A549 treated with ZK216348 at 1 μM for 4 hours (cell line): ENCODE data around the gene CEBPG. TPM values are rescaled to one million over a fixed set of nuclear protein-coding genes. Genes with fewer than 3 reads are reported as not detected.

Experiments used
- total RNA-seq: library from RNA; stranded (reverse); fragments of 200-300 nt; extraction: Qiagen RNA extraction; gene quantifications from 5 replicates; pipeline ENCODE4 v1.2.3, GENCODE V29; 2022; ENCODE audit warnings: low read depth

The CEBPG gene
- total RNA-seq, result 29.4 to 45.7 TPM (median 39.9 TPM) in 5 replicates

GRCh38 chr19:33373453-33374235 lies at the start of gene CEBPG:
TSS of gene CEBPG (plus strand) at chr19:33373709. CDS start at chr19:33379240, 5,531 bp downstream.

Other genes starting within 250 kb of the CEBPG start
- not detected in 5 replicates for gene WDR88, start 241.6 kb upstream of the CEBPG start, total RNA-seq
- gene LRP3, start 179.4 kb upstream of the CEBPG start, total RNA-seq, result 23.8 to 65.5 TPM (median 52.9 TPM) in 5 replicates
- 0.15 TPM in 1 of 5 replicates, not detected in the others for gene SLC7A10, start 147.9 kb upstream of the CEBPG start, total RNA-seq
- gene CEBPA, start 71.2 kb upstream of the CEBPG start, total RNA-seq, result 4.7 to 11.5 TPM (median 9.3 TPM) in 5 replicates
- 88.1 to 130 TPM (median 117 TPM) in 5 replicates for gene PEPD, start 148.1 kb downstream of the CEBPG start, total RNA-seq
- 0.15 to 0.32 TPM in 2 of 5 replicates, not detected in the others for gene CHST8, start 248.2 kb downstream of the CEBPG start, total RNA-seq